Measurements from ENCODE around the gene NPC2.

NPC2 gene

GRCh38 chr14:74501691-74502090 is 8.6 kb upstream of the NPC2 start:
- DNase-seq = no peak

DNA sequence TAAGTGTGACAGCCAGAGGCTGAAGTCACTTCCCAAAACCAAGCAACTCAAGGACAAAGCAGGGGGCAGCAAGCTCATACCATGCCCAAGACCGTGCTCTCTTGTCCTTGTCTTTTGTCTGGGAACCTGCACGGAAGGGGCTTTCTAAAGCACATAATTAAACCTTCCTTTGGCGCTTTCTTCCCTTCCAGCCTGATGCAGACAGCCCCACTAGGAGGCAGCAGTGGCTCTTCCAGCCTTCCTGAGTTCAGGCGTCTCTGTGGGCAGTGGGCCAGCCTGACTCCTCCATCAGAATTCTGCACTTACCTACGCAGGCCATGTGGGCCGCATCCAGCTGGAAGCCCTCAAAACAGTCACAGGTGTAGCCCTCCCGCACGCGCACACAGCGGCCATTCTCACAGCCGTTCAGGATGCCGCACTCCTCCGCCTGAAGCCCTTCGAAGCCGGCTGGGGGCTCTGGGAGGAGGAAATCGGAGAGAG is 8.1 kb upstream of the NPC2 start:
- no peak for DNase-seq

- DNase-seq = no peak
Measured at GRCh38 chr14:74500417-74501134, 7.5 kb upstream of the NPC2 start.

DNA sequence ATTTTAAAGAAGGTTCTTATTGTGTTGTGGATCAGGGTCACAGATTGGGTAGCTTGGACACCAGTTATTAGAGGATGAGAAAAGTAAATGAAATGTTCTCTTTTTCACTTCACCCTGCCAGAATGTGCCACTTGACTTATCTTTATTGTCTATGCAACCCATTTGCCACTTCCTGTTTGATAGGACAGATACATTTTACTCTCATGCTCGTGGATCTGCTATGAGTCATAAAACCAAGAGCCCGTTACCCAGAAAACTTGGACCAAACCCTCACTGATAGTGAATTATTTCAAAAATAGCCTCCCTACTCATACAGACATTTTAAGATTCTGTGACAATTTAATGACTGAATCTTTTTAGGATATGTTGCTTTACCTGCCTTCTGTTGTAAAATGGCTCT is 2.3 kb upstream of the NPC2 start:
- no peak for DNase-seq

GRCh38 chr14:74493343-74494261 is 497 bp upstream of the NPC2 start, which contains the start of gene ISCA2:
ISCA2 (plus strand) TSS chr14:74493765; CDS start chr14:74493775, 10 bp downstream.
- peak; percentile 99 for DNase-seq

- DNase-seq = no peak
Measured at GRCh38 chr14:74491956-74492775, 939 bp downstream of the NPC2 start.

DNA sequence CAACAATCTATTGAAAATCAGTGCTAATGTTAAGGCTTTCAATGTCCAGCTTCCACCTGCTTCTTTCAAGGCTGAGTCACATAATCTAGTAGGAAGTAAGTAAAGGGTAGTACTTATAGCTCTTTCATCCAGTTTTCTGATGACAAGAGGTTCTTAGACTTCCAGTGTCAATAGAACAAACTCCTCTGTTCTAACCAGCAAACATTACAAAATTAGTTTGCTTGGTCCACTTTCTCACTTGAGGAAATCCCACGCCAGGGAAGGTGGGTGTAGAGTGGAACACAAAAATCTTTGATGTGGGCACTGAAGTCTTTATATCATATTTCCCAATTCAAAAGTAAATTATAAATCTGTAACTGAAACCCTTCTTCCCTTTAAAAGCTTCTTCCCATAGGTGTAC is 2.6 kb downstream of the NPC2 start:
- no peak for DNase-seq

DNA sequence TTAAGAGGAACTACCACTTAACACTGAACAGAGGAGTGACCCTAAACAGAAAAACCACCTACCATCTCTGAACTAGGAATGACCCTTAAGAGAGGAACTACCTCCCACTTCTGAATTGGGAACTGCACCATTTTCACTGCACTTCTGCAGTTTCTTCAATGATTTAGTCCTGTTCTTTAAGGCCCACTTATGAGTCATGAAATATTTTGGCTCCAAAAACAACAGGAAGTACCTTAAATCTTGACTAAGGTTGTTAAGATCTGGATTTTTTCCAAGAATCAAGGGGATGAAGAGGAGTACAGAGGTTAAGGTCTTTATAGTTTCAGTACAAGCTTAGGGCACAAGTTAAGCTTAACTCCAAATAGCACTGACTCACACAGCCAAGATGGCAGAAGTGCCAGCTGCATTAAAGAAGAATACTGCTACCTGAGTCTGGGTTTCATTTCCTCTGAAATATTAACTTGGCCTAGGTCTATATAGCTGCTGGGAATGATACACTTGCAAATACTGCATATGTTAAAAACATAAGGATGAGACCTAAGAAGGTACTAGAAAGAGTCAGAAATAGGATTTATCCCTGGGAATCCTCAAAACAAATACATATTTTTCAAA is 4.2 kb downstream of the NPC2 start:
- no peak for DNase-seq

GRCh38 chr14:74486164-74486563 is 6.9 kb downstream of the NPC2 start:
- DNase-seq = no peak

DNA sequence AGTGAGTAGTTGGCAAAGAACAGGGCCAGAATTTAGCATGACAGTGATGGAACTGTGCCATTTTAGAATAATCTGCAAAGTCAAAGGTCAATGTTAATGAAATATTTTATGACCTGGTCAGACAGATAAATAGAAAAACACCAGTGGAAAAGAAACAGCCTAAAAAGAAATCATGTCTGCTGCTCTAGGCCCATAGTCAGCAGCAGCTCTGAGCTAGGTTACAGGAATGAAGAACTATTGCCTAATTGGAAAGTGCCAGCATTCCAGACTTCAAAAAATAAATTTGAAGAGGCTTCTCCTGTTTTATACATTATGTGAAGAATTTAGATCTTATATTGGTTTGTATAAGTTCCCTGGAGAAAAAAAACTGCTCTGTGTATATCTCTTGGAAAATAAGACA is 9.8 kb downstream of the NPC2 start:
- DNase-seq = no peak

DNA sequence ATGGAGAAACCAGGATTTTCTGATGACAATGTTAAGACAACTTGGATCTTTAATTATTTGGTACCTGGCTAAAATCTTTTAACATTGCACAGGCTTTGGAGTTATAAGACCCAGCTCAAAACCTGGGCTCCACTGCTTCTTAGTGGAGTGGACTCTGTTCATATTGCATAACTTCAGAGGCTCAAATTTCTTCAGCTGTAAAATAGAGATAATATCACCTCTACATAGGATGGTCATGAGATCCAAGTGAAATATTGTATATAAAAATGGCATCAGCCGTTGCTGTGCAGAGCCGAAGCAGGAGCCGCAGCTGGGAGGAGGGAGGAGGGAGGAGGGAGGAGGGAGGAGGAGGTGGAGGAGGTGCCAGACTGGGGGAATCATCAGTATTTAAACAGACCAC is 10.5 kb downstream of the NPC2 start:
- no peak for DNase-seq

DNA sequence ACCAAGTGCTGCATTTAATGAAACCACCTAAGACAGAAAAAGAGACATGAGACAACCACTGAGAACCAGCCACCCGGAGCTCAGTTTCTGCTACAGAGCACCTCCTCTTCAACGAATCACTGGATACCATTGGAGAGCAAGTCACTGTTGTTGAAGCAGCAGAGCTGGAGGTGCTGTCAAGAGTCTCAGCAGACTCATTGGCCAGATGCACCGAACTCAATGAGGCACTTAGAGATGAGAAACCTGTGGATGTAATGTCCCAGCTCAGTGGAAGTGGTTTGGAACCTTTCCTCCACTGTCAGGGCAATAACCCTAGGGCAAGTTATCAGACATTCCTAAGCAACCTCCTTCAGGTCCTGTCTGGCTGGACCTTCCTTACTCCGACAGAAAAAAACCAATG is 13.1 kb downstream of the NPC2 start:
- no peak for DNase-seq

GRCh38 chr14:74478996-74479635 is 14.0 kb downstream of the NPC2 start:
- no peak for DNase-seq

DNA sequence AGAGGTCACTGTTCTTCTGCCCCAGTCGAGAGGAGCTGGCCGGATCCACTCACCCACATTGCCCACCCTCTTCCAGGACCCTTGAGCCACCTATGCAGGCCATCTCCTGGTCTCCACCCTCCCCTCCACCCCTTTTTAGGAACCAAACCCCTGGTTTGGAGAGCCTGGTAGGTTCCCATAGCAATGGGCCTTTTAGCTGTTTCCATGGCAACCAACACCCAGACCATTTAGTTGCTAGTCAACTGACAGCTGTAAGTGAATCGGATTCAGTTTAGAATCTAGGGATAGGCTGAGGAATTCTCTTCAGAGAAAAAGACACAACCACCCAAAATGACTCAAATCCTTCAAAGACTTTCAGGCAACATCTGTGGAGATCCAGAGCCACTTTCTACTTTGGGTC is 16.5 kb downstream of the NPC2 start:
- DNase-seq = no peak

GRCh38 chr14:74476107-74476506 is 17.0 kb downstream of the NPC2 start:
- no peak for DNase-seq

- no peak for DNase-seq
Measured at GRCh38 chr14:74475678-74476077, 17.4 kb downstream of the NPC2 start.

DNA sequence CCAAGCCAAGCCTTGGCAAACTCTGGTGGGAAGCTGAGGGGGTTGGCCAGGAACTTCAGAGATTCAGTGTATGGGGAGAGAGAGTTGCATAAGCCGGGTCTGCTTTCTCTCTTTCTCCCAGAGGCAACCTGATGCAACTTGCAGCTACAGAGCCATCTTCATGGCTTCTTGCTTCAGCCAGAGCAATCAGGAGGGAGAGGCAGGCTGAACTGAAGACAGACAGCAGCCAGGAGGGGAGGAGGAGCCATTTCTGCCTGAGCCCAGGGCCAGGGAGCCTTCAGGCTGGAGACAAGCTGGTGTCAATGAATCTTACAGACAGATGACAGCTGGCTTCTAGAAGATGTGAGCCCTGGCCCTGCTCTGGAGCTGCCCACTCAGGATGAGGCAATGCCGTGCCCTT is 18.7 kb downstream of the NPC2 start:
- DNase-seq = no peak

- no peak for DNase-seq
Measured at GRCh38 chr14:74472601-74473000, 20.5 kb downstream of the NPC2 start.

- no peak for DNase-seq
Measured at GRCh38 chr14:74469548-74470518, 23.3 kb downstream of the NPC2 start.

GRCh38 chr14:74468513-74468912 is 24.6 kb downstream of the NPC2 start:
- no peak for DNase-seq

GRCh38 chr14:74465335-74465734 is 27.8 kb downstream of the NPC2 start:
- DNase-seq = no peak

Data from T1000 (cell line).